ENCODE results near the gene FOXA3.

FOXA3 gene

DNA sequence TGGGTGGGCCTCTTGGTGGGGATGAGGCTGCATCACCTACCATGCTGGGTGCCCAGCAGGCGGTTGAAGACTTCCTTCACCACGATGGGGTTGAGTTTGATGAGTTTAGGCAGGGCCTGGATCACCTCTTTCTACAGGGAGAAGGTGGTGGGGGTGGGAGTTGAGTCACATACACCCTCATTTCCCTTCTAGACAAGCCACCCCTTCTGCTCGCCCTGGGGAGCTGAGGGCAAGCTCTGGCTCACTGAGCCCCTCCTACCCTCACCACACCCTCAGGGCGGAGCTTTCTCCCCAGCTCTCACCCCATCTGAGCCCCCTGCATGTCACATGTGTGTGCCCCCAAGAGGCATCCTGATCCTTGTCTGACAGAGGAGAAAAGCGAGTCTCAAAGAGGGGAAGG lies 41.4 kb upstream of the FOXA3 start:
- no peak for ATAC-seq
- TF ChIP-seq CSDC2 (CRISPR knock-in tag; IDR thresholded peaks at IDR 0.05) (no peak), ZNF8 (CRISPR knock-in tag; IDR thresholded peaks at IDR 0.05) (no peak), ESRRG (CRISPR knock-in tag; IDR thresholded peaks at IDR 0.05) (no peak), SNAI2 (CRISPR knock-in tag; IDR thresholded peaks at IDR 0.05) (no peak), GLIS3 (CRISPR knock-in tag; IDR thresholded peaks at IDR 0.05) (no peak), PPARA (CRISPR knock-in tag; IDR thresholded peaks at IDR 0.05; ENCODE audit: borderline replicate concordance) (no peak), ZNF70 (CRISPR knock-in tag; IDR thresholded peaks at IDR 0.05) (no peak), OSR1 (CRISPR knock-in tag; IDR thresholded peaks at IDR 0.05) (no peak), ZFP30 (CRISPR knock-in tag; IDR thresholded peaks at IDR 0.05) (no peak), ARNTL (CRISPR knock-in tag; IDR thresholded peaks at IDR 0.05; ENCODE audit: borderline replicate concordance, low read depth) (no peak), ZNF565 (CRISPR knock-in tag; conservative IDR thresholded peaks at IDR 0.05; ENCODE audit: low read depth) (no peak), RARB (CRISPR knock-in tag; IDR thresholded peaks at IDR 0.05) (no peak), BACH2 (CRISPR knock-in tag; IDR thresholded peaks at IDR 0.05; ENCODE audit: borderline replicate concordance) (no peak)
- TF ChIP-seq, protein P1, sequence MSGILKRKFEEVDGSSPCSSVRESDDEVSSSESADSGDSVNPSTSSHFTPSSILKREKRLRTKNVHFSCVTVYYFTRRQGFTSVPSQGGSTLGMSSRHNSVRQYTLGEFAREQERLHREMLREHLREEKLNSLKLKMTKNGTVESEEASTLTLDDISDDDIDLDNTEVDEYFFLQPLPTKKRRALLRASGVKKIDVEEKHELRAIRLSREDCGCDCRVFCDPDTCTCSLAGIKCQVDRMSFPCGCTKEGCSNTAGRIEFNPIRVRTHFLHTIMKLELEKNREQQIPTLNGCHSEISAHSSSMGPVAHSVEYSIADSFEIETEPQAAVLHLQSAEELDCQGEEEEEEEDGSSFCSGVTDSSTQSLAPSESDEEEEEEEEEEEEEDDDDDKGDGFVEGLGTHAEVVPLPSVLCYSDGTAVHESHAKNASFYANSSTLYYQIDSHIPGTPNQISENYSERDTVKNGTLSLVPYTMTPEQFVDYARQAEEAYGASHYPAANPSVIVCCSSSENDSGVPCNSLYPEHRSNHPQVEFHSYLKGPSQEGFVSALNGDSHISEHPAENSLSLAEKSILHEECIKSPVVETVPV (CRISPR knock-in tag; IDR thresholded peaks at IDR 0.05) = no peak
- TF ChIP-seq, protein P2, sequence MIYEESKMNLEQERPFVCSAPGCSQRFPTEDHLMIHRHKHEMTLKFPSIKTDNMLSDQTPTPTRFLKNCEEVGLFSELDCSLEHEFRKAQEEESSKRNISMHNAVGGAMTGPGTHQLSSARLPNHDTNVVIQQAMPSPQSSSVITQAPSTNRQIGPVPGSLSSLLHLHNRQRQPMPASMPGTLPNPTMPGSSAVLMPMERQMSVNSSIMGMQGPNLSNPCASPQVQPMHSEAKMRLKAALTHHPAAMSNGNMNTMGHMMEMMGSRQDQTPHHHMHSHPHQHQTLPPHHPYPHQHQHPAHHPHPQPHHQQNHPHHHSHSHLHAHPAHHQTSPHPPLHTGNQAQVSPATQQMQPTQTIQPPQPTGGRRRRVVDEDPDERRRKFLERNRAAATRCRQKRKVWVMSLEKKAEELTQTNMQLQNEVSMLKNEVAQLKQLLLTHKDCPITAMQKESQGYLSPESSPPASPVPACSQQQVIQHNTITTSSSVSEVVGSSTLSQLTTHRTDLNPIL (CRISPR knock-in tag; IDR thresholded peaks at IDR 0.05; ENCODE audit: low read depth) = no peak

DNA sequence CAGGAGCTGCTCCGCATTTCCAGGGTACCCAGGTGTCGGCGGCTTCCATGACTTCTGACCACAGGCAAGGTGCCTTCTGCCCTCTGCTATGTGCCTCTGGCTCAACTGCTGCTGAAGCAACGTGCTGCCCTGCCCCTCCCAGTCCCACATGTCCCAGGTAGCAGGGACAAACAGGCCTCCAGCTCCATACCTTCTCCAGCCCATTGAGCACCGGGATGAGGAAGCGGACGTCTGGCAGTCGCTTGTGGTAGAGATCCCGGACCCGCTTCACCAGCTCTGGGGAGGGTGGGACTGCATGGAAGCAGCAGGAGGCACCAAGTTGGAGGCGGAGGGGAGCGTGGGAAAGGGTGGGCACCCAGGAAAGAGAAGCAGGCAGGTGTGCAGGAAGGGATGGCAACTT lies 40.9 kb upstream of the FOXA3 start:
- no peak for ATAC-seq
- TF ChIP-seq ZNF8 (CRISPR knock-in tag; IDR thresholded peaks at IDR 0.05) = no peak
- no peak for TF ChIP-seq ESRRG (CRISPR knock-in tag; IDR thresholded peaks at IDR 0.05)
- TF ChIP-seq RARB (CRISPR knock-in tag; IDR thresholded peaks at IDR 0.05) = no peak

DNA sequence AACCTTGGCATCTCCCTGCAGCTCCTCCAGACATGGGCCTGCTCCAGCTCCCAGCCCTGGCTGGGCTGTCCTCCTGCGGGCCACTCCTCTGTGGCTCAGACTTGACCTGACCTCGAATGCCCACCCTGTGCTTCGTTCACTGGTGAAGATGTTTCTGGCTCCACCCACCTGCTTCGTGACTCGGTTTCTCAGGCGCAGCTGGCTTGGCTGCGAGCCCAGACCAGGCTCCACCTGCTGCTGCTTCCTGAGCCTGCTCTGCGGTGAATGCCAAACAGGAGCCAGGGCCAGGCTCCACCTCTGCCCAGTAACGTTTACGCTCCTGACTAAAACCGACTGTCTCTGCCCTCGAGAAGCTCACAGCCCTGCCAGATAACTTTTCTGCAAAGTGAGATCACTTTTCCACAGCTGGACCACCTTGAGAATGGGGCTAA lies 40.1 kb upstream of the FOXA3 start:
- no peak for ATAC-seq
- TF ChIP-seq SNAI2 (CRISPR knock-in tag; IDR thresholded peaks at IDR 0.05) (no peak), CSDC2 (CRISPR knock-in tag; IDR thresholded peaks at IDR 0.05) (no peak), BACH2 (CRISPR knock-in tag; IDR thresholded peaks at IDR 0.05; ENCODE audit: borderline replicate concordance) (no peak), ZNF8 (CRISPR knock-in tag; IDR thresholded peaks at IDR 0.05) (no peak), ZFP3 (CRISPR knock-in tag; IDR thresholded peaks at IDR 0.05) (no peak), ZC3H10 (CRISPR knock-in tag; IDR thresholded peaks at IDR 0.05) (no peak), GLIS3 (CRISPR knock-in tag; IDR thresholded peaks at IDR 0.05) (no peak), OSR1 (CRISPR knock-in tag; IDR thresholded peaks at IDR 0.05) (no peak), TCF4 (CRISPR knock-in tag; IDR thresholded peaks at IDR 0.05; ENCODE audit: borderline replicate concordance) (no peak), ZNF565 (CRISPR knock-in tag; conservative IDR thresholded peaks at IDR 0.05; ENCODE audit: low read depth) (no peak), ISL1 (CRISPR knock-in tag; IDR thresholded peaks at IDR 0.05) (no peak), ESRRG (CRISPR knock-in tag; IDR thresholded peaks at IDR 0.05) (no peak)
- TF ChIP-seq, protein P1 (CRISPR knock-in tag; IDR thresholded peaks at IDR 0.05) = no peak
- TF ChIP-seq, protein P2 (CRISPR knock-in tag; IDR thresholded peaks at IDR 0.05; ENCODE audit: low read depth) = no peak
- TF ChIP-seq, protein P3, sequence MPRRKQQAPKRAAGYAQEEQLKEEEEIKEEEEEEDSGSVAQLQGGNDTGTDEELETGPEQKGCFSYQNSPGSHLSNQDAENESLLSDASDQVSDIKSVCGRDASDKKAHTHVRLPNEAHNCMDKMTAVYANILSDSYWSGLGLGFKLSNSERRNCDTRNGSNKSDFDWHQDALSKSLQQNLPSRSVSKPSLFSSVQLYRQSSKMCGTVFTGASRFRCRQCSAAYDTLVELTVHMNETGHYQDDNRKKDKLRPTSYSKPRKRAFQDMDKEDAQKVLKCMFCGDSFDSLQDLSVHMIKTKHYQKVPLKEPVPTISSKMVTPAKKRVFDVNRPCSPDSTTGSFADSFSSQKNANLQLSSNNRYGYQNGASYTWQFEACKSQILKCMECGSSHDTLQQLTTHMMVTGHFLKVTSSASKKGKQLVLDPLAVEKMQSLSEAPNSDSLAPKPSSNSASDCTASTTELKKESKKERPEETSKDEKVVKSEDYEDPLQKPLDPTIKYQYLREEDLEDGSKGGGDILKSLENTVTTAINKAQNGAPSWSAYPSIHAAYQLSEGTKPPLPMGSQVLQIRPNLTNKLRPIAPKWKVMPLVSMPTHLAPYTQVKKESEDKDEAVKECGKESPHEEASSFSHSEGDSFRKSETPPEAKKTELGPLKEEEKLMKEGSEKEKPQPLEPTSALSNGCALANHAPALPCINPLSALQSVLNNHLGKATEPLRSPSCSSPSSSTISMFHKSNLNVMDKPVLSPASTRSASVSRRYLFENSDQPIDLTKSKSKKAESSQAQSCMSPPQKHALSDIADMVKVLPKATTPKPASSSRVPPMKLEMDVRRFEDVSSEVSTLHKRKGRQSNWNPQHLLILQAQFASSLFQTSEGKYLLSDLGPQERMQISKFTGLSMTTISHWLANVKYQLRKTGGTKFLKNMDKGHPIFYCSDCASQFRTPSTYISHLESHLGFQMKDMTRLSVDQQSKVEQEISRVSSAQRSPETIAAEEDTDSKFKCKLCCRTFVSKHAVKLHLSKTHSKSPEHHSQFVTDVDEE (CRISPR knock-in tag; IDR thresholded peaks at IDR 0.05) = no peak
- TF ChIP-seq, protein P4, sequence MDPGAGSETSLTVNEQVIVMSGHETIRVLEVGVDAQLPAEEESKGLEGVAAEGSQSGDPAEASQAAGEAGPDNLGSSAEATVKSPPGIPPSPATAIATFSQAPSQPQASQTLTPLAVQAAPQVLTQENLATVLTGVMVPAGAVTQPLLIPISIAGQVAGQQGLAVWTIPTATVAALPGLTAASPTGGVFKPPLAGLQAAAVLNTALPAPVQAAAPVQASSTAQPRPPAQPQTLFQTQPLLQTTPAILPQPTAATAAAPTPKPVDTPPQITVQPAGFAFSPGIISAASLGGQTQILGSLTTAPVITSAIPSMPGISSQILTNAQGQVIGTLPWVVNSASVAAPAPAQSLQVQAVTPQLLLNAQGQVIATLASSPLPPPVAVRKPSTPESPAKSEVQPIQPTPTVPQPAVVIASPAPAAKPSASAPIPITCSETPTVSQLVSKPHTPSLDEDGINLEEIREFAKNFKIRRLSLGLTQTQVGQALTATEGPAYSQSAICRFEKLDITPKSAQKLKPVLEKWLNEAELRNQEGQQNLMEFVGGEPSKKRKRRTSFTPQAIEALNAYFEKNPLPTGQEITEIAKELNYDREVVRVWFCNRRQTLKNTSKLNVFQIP (CRISPR knock-in tag; IDR thresholded peaks at IDR 0.05; ENCODE audit: borderline replicate concordance, low read depth) = no peak
- TF ChIP-seq, protein P5, sequence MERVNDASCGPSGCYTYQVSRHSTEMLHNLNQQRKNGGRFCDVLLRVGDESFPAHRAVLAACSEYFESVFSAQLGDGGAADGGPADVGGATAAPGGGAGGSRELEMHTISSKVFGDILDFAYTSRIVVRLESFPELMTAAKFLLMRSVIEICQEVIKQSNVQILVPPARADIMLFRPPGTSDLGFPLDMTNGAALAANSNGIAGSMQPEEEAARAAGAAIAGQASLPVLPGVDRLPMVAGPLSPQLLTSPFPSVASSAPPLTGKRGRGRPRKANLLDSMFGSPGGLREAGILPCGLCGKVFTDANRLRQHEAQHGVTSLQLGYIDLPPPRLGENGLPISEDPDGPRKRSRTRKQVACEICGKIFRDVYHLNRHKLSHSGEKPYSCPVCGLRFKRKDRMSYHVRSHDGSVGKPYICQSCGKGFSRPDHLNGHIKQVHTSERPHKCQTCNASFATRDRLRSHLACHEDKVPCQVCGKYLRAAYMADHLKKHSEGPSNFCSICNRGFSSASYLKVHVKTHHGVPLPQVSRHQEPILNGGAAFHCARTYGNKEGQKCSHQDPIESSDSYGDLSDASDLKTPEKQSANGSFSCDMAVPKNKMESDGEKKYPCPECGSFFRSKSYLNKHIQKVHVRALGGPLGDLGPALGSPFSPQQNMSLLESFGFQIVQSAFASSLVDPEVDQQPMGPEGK (CRISPR knock-in tag; IDR thresholded peaks at IDR 0.05; ENCODE audit: borderline replicate concordance) = no peak
